IMR-90 (cell line): ENCODE results near the gene LEP. TPM values are rescaled to one million over a fixed set of nuclear protein-coding genes. Genes with fewer than 3 reads are reported as not detected.
A peak's percentile ranks its signal among the peaks of the same experiment; 100 is the strongest.

Experiments used
- ATAC-seq: fragments of 200-7000 bp; cut with Tn5 transposase; 2 replicates; pipeline ENCODE4 v1.9.1; 2020; ENCODE audit warnings: low read depth, mild to moderate bottlenecking, moderate library complexity
- BruUV-seq: library from RNA; stranded (reverse); fragments of 400-500 nt; replicated peaks from 2 replicates; lab custom pipeline; 2021; lab: Mats Ljungman, UMichigan
- CTCF ChIA-PET: fragments of 300-600 bp; formaldehyde crosslinking; extraction: SDS; loops from one replicate; lab custom pipeline; 2021; ENCODE audit warnings: antibody characterized with exemption; lab: Yijun Ruan, JAX
- POLR2A ChIA-PET: fragments of 300-600 bp; sonication (Branson Sonifier 250); formaldehyde crosslinking; loops from one replicate; lab custom pipeline; 2022; ENCODE audit warnings: antibody characterized with exemption; ENCODE audit not compliant: unreplicated experiment; lab: Charles Lee
- DNase-seq: peaks from one replicate; pipeline ENCODE4 v3.0.0; 2013
- H2AFZ ChIP-seq: replicated peaks from 2 replicates; pipeline ENCODE3; 2013; ENCODE audit warnings: low read length, mild to moderate bottlenecking; ENCODE audit not compliant: poor library complexity
- H2AK5ac ChIP-seq: 2 replicates; pipeline ENCODE4 v1.6.1; 2013; ENCODE audit warnings: low read depth, low read length, inconsistent platforms
- H2AK9ac ChIP-seq: replicated peaks from 2 replicates; pipeline ENCODE3; 2013; ENCODE audit warnings: mild to moderate bottlenecking, low read depth, low read length, moderate library complexity; ENCODE audit not compliant: poor library complexity
- H2BK120ac ChIP-seq: 2 replicates; pipeline ENCODE4 v1.6.1; 2013; ENCODE audit warnings: low read depth, low read length, inconsistent platforms
- H2BK15ac ChIP-seq: 3 replicates; pipeline ENCODE4 v1.6.1; 2013; ENCODE audit warnings: low read depth, low read length, inconsistent platforms
- H2BK20ac ChIP-seq: 2 replicates; pipeline ENCODE4 v1.6.1; 2013; ENCODE audit warnings: low read depth, mild to moderate bottlenecking, inconsistent platforms, low read length, moderate library complexity
- H2BK5ac ChIP-seq: 2 replicates; pipeline ENCODE4 v1.6.1; 2013; ENCODE audit warnings: mild to moderate bottlenecking, low read depth, low read length, inconsistent platforms; ENCODE audit not compliant: poor library complexity, severe bottlenecking
- H3K14ac ChIP-seq: replicated peaks from 2 replicates; pipeline ENCODE4 v1.6.1; 2013; ENCODE audit warnings: low read depth, low read length, inconsistent platforms
- H3K18ac ChIP-seq: 2 replicates; pipeline ENCODE4 v1.6.1; 2013; ENCODE audit warnings: low read depth, low read length, control low read depth
- H3K23ac ChIP-seq: 2 replicates; pipeline ENCODE4 v1.6.1; 2013; ENCODE audit warnings: low read depth, low read length, inconsistent platforms
- H3K27ac ChIP-seq: 2 replicates; pipeline ENCODE4 v1.5.1; 2013; ENCODE audit warnings: mild to moderate bottlenecking, control low read depth, low read length; ENCODE audit not compliant: insufficient read depth
- H3K27me3 ChIP-seq: 2 replicates; pipeline ENCODE4 v1.6.1; 2013; ENCODE audit warnings: low read length; ENCODE audit not compliant: control insufficient read depth, insufficient read depth
- H3K36me3 ChIP-seq: 2 replicates; pipeline ENCODE4 v1.6.1; 2013; ENCODE audit warnings: low read length, mixed read lengths; ENCODE audit not compliant: control insufficient read depth, insufficient read depth
- H3K4ac ChIP-seq: 2 replicates; pipeline ENCODE4 v1.6.1; 2013; ENCODE audit warnings: low read depth, low read length, inconsistent platforms
- H3K4me1 ChIP-seq: 2 replicates; pipeline ENCODE4 v1.6.1; 2013; ENCODE audit warnings: low read length, mixed read lengths; ENCODE audit not compliant: control insufficient read depth, insufficient read depth
- H3K4me2 ChIP-seq: 2 replicates; pipeline ENCODE4 v1.6.1; 2013; ENCODE audit warnings: low read depth, mild to moderate bottlenecking, control low read depth, low read length, moderate library complexity
- H3K4me3 ChIP-seq: 2 replicates; pipeline ENCODE4 v1.5.1; 2013; ENCODE audit warnings: low read depth, mild to moderate bottlenecking, control low read depth, low read length, moderate library complexity; ENCODE audit not compliant: insufficient read depth
- H3K56ac ChIP-seq: 2 replicates; pipeline ENCODE4 v1.6.1; 2013; ENCODE audit warnings: low read length, inconsistent platforms; ENCODE audit not compliant: insufficient read depth; ENCODE audit errors: extremely low read depth
- H3K79me1 ChIP-seq, 2 experiments: 2 replicates each; pipeline ENCODE4 v1.6.1; 2013; ENCODE audit warnings: low read length in 2 of 2, inconsistent platforms in 1 of 2, low read depth in 1 of 2
- H3K9ac ChIP-seq: 2 replicates; pipeline ENCODE4 v1.6.1; 2013; ENCODE audit warnings: low read depth, low read length, control low read depth
- H3K9me1 ChIP-seq: 2 replicates; pipeline ENCODE4 v1.6.1; 2013; ENCODE audit warnings: low read length, inconsistent platforms; ENCODE audit not compliant: insufficient read depth
- H3K9me3 ChIP-seq: 2 replicates; pipeline ENCODE4 v1.6.1; 2013; ENCODE audit warnings: low read length; ENCODE audit not compliant: control insufficient read depth, insufficient read depth
- H4K20me1 ChIP-seq: 2 replicates; pipeline ENCODE4 v1.6.1; 2013; ENCODE audit warnings: low read length, inconsistent platforms; ENCODE audit not compliant: insufficient read depth
- H4K5ac ChIP-seq: 2 replicates; pipeline ENCODE4 v1.6.1; 2013; ENCODE audit warnings: mild to moderate bottlenecking, low read depth, low read length, control low read depth
- H4K8ac ChIP-seq, 2 experiments: 2 replicates each; pipeline ENCODE4 v1.6.1; 2013; ENCODE audit warnings: low read depth in 2 of 2, low read length in 2 of 2, control low read depth in 1 of 2, inconsistent platforms in 1 of 2
- H4K91ac ChIP-seq: 2 replicates; pipeline ENCODE4 v1.6.1; 2013; ENCODE audit warnings: low read depth, low read length, inconsistent platforms; ENCODE audit not compliant: insufficient read depth
- RFX5 ChIP-seq: IDR thresholded peaks from 2 replicates; pipeline ENCODE4 v1.8.0; 2012; ENCODE audit warnings: low read depth, mild to moderate bottlenecking, low read length, moderate library complexity
- WGBS, 2 experiments: methylation state at CpG; one replicate each; pipeline versions ENCODE4 v1.1.5 to v1.1.7; 2013; ENCODE audit warnings: missing lambda C conversion rate in 2 of 2; ENCODE audit not compliant: insufficient read length in 1 of 2; ENCODE audit errors: extremely low coverage in 2 of 2; 5-methylcytosine and 5-hydroxymethylcytosine counted together
- dilution Hi-C: fragments of 300-500 bp; cut with HindIII; formaldehyde crosslinking; loops from one replicate; pipeline ENCODE4 v1.14.3; 2018; ENCODE audit warnings: low sequenced_read_pairs; ENCODE audit not compliant: unreplicated experiment
- in situ Hi-C: fragments of 300-500 bp; cut with MboI; formaldehyde crosslinking; loops from 3 replicates; pipeline ENCODE4 v1.14.3; 2019; ENCODE audit warnings: low sequenced_read_pairs, inconsistent platforms, mixed read lengths
- intact Hi-C: fragments of 100-400 bp; cut with micrococcal nuclease; formaldehyde crosslinking; loops from 2 replicates; pipeline ENCODE4 v1.10.0; 2022
- polyA plus RNA-seq, 3 experiments: library from polyadenylated mRNA; depleted of rRNA; stranded (reverse); fragments of >200 nt; gene quantifications; 2 replicates each; pipeline ENCODE4 v1.2.3, GENCODE V29; 2012; ENCODE audit warnings: low replicate concordance in 1 of 3
- total RNA-seq: library from RNA; depleted of rRNA; stranded (reverse); fragments of >200 nt; gene quantifications from 2 replicates; pipeline ENCODE4 v1.2.3, GENCODE V29; 2012

LEP gene
- total and polyA plus RNA-seq, 2 of the 4 experiments (the other 2 are of a cell fraction): not detected

DNA sequence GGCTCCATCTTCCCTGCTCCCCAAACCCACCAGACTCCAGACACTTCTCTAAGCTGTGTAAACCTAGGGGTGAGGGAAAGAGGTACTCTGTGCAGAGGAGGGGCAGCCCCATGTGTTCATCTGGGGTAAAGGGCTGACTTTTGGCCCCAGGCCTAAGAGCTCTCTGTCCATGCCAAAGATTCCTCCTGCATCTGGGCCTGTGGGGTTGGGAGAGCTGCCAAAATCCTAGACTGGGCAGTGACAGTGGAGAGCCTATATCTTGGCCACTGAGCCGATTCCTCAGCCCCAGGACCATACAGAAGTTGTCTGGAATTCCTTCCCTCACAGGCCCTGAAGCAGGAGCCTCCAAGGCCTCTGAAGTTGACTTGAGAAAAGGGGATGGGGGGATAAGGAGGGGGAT is 25.3 kb upstream of the LEP start:
- Histone ChIP-seq H3K23ac (no peak overlapping the region), H2BK20ac (no peak overlapping the region), H3K14ac (no peak overlapping the region), H3K4me2 (peak overlapping the region; percentile 12; the same call in 1 of the 2 replicates), H3K27ac (peak overlapping the region; percentile 45; the same call in 1 of the 2 replicates), H4K8ac (peak overlapping the region in 1 of 2 experiments; percentile 38; a peak in 1 of 4 replicates), H2AK9ac (no peak overlapping the region), H2AK5ac (no peak overlapping the region), H3K9me1 (no peaks in the 10 kb centered on the region), H4K20me1 (no peaks in the 10 kb centered on the region), H2BK5ac (peak overlapping the region; percentile 5), H3K9me3 (no peaks in the 10 kb centered on the region), H3K27me3 (peaks cover 30% of the 10 kb centered on the region), H4K5ac (no peak overlapping the region), H3K79me1 (no peaks in the 10 kb centered on the region), H3K56ac (peak overlapping the region; percentile 47; the same call in 1 of the 2 replicates), H2BK15ac (no peak overlapping the region), H3K36me3 (no peaks in the 10 kb centered on the region), H2BK120ac (no peak overlapping the region), H3K4me3 (no peak overlapping the region), H2AFZ (no peak overlapping the region), H3K4ac (peak overlapping the region; percentile 19; the same call in 1 of the 2 replicates), H3K18ac (no peak overlapping the region), H3K9ac (no peak overlapping the region), H3K4me1 (peaks cover 5% of the 10 kb centered on the region), H4K91ac (no peak overlapping the region)
- ATAC-seq (peak; percentile 54), DNase-seq (peak; percentile 18)
- ChIA-PET POLR2A (no interaction called here), CTCF (interaction anchor here (0.5 kb wide), 1 partner anchor 68 kb away, joined by 3 read pairs; no protein-coding TSS in a partner anchor)
- in situ Hi-C loops: no loop called here
- dilution Hi-C loops: no loop called here
- no peak for TF ChIP-seq RFX5
- BruUV-seq: no TSS peak
- no CpG with 5 or more reads among the region's 1 CpG for WGBS, 2 experiments
- intact Hi-C loops: loop anchor here (1.0 to 10.0 kb wide), 3 partner anchors 107 to 841 kb away; no protein-coding TSS in a partner anchor
